GM11168 (cell line): ENCODE measurements around the gene CRYGA.

ENCODE experiments used
- in situ Hi-C: fragments of 300-500 bp; cut with MboI; formaldehyde crosslinking; loops from one replicate; pipeline ENCODE4 v1.12.0; 2022; ENCODE audit warnings: low sequenced_read_pairs; ENCODE audit not compliant: unreplicated experiment

Gene CRYGA

DNA sequence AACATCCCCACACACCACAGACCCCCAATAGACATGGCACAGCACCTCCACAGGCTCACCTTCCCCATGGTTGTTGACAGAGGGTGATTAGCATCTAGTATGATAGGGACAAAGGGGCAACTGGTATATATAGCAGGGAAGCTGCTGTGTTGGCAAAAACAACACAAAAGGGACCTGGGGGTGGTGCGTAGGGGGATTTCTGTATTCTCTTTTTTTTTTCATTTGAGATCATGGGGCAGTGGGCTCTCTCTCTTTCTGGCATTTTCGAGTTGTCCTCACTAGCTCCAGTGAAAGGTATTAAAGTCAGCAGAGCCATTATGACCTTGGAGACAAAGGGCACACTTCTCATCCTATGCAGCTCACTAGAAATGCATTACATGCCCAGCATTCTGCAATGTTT lies at the start of gene CRYGA:
CRYGA (minus strand) TSS at position 101 of the 400 bp plus-strand sequence; CDS start at position 68, 33 bp downstream.
- in situ Hi-C loops: no loop called here

DNA sequence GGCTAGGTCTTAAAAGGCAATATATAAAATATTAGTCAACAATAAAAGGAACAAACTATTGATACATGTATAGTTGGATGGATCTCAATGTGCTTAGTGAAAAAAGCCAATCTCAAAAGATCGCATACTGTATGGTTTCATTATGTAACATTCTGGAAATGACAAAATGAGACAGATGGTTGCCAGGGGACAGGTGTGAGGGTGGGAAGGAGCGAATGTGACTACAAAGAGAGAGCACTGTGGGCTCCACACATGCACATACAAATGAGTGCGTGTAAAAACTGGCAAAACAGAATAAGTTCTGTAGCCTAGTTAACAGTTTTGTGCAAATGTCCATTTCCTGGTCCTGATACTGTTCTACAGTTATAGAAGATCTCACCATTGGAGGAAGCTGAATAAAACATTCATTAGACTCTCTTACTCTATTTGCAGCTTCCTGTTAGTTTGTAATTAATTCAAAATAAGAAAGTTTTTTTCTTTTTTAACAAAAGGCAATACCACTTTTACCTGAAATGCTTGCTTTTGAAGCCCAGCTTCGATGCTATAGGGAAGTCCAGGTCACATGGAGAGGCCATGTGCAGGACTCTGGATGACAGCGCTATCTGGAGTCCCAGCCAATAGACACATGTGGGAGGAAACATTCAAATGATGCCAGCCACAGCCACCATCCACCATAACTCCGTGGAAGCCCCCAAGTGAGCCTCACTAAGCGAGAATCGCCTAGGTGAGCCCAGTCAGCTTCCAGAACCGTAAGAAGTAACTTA lies 47.5 kb upstream of the CRYGA start:
- in situ Hi-C loops: no loop called here

DNA sequence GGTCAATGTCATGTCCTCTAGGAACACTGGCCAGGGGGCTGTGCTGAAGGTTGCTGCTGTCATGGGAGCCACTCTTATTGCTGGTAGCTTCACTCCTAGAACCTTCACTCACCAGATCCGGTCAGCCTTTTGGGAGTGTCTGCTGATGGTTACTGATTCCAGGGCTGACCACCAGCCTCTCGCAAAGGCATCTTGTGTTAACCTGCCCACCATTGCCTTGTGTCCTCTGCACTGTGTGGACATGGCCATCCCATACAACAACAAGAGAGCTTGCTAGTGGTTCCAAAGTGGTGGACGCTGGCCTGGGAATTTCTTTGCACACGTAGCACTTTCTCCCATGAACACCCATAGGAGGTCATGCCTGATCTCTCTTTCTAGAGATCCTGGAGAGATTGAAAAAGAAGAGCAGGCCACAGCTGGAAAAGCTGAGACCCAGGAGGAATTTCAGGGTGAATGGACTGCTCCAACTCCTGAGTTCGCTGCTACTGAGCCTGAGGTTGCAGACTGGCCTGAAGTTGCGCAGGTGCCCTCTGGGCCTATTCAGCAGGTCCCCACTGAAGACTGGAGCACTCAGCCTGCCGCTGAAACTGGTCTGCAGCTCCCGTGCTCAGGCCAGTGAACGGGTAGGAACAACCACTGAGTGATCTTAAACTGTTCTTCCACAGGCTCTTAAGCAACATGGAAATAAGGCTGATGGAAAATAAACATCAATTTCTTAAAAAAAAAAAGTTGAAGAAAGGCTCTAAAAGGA lies 45.1 kb upstream of the CRYGA start:
- in situ Hi-C loops: no loop called here

DNA sequence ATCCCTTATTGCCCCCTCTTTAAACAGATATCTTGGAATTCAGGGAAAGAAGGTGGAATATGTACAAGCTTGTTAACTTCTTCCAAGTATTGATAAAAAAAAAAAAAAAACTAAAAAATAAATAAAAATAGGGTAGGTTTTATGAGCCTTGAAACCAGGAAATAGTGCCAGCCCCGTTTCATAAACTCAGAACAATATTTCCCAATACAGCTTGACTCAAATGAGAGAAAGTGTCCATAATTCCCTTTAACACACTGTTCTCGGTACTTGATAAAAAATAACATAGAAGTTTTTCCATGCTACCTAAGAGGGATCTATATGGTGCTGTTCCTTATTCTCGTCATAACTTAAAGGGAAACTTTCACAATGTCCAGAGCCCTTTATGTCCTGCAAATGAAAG lies 44.4 kb upstream of the CRYGA start:
- in situ Hi-C loops: no loop called here

DNA sequence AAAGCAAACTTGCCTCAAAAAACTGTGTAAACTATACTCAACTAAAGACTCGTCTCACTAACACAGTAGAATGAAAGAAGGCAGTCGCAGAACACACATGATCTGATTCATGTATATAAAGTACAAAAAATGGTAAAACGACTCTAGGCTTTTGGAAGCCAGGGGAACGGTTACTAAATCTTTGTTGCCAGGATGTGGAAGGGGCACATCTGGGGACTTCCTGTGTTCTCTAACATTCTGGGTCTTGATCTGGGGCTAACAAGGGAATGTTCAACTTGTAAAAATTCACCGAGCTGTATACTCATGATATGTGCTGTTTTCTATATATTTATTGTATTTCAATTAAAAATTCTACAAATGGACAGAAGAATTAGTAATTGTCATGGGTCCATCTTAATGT lies 40.8 kb upstream of the CRYGA start:
- in situ Hi-C loops: no loop called here

DNA sequence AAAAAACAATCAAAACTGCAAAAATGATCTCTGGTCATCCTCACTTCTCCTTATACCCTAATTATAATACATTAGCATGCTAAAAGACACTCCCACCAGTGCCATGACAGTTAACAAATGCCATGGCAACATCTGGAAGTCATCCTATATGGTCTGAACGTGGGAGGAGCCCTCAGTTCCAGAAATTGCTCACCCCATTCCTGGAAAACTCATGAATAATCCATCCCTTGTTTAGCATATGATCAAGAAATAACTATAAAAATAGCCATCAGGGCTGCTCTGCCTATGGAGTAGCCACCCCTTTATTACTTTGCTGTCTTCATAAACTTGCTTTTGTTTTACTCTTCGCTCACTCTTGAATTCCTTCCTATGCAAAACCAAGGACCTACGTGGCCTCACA lies 32.1 kb upstream of the CRYGA start:
- in situ Hi-C loops: no loop called here

- in situ Hi-C loops: no loop called here
These were observed 29.3 kb upstream of the CRYGA start for GRCh38 chr2:208192611-208193236.

DNA sequence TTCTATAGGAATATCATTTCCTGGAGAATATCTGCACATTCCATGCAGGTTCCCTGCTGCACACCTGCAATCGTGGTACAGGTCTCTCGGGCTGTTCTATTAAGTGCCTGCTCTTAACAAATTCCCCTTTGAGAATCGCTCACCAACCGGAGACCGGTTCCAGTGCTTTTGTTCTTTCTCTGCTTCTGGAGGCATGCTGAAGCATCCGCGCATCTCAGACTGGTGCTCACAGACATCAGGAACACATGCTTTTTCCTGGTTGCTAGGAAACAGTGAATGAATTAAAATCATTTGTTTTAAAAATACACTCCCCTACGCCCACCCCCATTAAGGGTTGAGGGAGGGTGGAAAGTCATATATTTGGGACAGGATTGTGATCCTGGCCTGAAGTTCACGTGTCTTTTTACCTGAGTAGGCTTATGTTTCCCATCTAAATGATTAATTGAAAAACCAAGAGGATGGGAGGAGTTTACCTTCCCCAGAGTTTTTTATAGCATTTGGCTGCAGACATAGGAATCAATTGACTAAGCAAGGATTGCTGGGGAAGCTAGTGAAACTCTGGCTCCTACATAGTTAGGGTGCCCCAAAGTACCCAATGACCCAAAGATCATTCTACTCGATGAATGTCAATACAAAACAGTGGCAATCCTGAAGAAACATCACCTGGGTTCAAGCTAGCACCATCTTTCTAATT lies 26.6 kb upstream of the CRYGA start, which contains the start of gene C2orf80:
C2orf80 (minus strand) TSS at position 221 of the 694 bp plus-strand sequence. CDS start 3,044 bp downstream, outside the sequence.
- in situ Hi-C loops: no loop called here

DNA sequence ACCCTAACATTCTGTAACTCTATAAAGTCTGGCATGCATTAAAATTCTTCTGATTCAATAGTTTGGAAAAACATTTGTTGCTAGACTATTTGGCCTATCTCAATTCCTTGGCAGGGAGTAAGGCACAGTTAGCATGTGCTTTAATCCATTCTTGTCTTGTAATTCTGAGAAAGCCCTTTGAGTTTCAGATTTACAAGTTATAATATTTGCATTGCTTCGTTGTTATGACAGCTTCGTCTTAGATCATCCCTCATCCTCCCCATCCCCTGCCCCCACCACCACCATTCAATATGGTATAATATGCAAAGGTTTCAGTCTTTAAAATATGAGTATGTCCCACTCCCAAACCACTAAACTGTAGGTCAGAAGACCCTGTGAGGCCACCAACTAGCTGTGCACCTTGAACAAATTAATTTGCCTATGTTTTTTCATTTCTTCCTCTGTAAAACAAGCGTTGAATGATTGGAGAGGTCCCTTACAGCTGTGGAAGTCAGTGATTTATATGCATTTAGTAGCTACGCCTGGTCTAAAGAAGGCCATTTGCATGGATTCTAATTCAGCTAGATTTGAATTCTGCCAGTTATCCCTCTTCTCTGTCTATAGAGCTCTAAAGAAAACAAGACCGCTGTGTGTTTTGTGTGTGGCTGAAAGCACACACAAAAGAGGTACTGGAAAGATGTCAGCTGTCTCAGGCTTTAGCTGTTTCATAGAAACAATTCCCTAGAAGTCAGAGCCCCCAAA lies 25.9 kb upstream of the CRYGA start:
- in situ Hi-C loops: no loop called here

DNA sequence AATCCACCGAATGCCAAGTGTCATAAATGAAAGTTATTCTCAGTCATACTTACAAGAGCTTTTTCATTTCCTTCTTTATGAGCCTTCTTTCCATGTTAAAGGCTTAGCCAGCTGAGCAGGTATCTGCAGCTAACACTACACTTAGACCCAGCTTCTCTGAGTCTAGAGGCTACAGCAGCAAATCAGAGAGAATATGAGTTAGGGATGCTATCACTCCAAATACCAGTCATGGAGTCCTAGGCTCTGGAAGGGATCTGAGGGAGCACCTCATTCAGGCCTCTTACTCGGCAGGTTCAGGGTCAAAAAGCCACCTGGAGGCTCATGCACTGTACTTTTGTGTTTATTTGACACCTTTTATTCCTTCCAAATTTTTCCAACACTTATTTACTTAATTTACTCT lies 23.5 kb upstream of the CRYGA start:
- in situ Hi-C loops: no loop called here

GRCh38 chr2:208186465-208186864 lies 23.1 kb upstream of the CRYGA start:
- in situ Hi-C loops: no loop called here

DNA sequence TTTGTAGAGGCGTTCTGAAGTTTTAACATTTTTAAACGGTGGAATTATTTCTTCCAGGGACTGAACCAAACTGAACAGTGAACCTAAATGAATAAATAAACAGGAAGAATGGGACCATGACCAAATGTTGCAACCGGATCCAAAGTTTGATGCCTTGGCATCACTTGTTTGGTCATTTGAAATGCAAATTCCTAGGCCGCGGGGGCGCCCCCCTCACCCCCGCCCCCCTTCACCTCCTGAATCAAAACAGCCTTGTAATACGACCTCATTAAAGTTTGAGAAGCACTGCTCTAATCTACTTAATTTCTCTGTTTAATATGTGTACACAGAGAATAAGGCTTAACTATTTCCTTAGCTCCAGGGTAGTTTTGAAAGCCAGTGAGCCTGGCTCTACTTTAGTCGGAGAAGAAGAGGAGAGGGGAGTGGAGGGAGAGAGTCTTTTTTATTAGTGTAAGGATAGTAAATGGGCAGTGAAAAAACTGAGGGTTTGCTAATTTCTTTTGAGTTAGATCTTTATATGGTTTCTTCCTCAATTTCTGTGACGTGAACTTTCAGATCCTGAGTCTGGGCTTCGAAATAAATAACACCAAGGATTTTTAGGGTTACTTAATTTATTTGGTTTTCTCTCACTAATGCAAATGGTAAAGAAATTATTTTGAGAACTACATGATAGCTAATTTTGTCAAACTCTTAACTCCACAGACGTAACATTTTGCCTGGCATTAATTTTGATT lies 20.8 kb upstream of the CRYGA start:
- in situ Hi-C loops: no loop called here

DNA sequence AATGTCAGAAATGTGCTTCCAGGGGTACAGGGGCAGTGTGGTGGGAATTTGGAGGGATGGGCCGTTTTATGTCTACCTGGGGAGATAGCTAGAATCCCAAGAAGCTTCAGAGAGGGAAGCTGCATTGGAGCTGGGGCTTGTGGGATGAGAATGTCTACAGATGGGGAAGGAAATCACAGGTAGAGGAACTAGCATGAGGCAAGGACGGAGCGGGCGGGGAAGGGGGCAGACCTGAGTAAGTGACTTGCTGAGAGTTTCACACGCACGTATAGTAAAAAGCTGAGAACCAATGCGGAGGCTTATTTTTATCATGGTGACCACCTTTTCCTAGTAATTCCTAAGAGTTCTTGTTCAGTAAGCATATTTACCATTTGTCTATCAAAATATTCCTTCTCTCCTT lies 20.1 kb upstream of the CRYGA start:
- in situ Hi-C loops: no loop called here

DNA sequence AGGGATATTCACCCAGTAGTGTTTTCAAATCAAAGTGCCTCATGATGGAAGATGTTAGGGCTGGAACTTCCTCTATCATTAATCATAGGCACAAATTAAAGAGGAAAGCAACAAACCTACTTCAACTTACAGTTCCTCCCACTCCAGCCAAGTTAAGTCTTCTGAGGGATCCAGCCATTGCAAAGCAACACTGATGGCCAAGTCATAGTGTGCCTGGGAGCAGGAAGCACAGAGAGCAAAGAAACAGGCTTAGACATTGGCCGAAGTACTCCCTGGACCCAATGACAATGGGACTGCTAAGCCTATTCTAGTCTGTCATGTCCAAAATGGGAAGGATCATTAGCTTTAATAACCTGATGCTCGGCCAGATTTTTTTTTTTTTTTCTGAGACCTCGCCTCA lies 19.4 kb upstream of the CRYGA start:
- in situ Hi-C loops: no loop called here

GRCh38 chr2:208179028-208179609 lies 15.7 kb upstream of the CRYGA start:
- in situ Hi-C loops: no loop called here

- in situ Hi-C loops: no loop called here
These were observed 12.4 kb upstream of the CRYGA start for GRCh38 chr2:208175840-208176153.

DNA sequence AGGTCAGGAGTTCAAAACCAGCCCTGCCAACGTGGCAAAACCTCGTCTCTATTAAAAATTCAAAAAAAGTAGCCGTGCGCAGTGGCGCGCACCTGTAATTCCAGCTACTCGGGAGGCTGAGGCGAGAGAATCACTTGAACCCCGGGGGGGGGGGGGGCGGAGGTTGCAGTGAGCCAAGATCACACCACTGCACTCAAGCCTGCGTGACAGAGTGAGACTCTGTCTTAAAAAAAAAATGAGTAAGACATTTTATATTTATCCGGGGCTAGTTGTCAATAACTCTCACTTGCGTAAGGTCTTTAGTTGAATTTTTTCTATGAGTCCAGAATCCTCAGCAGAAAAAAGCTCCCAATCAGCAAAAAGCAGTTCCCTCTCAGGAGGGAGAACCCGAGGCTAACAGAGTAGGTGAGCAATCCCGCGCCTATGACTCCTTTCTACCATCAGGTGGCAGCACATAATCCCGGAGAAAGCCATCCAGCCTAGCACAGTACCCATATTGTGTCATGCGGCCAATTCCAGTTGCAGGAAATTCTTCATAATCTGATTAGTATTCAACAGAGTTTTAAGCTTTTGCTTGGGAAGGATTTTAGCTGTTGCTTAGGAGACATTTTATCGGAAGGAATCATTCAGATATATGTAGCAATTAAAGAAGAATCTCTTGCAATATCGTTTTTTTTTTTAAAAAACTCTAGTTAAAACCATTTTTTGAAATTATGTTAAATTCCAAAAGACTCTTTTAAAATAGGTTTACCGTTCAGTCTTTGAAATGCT lies 11.9 kb upstream of the CRYGA start:
- in situ Hi-C loops: no loop called here

- in situ Hi-C loops: no loop called here
These were observed 10.8 kb upstream of the CRYGA start for GRCh38 chr2:208174144-208174543.
